Measurements from ENCODE around the gene SLC39A7.

Gene SLC39A7

GRCh38 chr6:33165581-33166258 is 34.9 kb upstream of the SLC39A7 start:
- in situ Hi-C loops (cut with HindIII; ENCODE audit: low pct_unique_long_range_greater_than_20kb, low sequenced_read_pairs) = no loop called here
- DNase-seq (ENCODE audit: low read depth in 1 of 2, low spot score in 1 of 2) = no peak
- TF ChIP-seq JUND (IDR thresholded peaks at IDR 0.05; ENCODE audit: low read depth) = no peak

- in situ Hi-C loops (cut with HindIII; ENCODE audit: low pct_unique_long_range_greater_than_20kb, low sequenced_read_pairs) = no loop called here
- no peak for TF ChIP-seq JUND (IDR thresholded peaks at IDR 0.05; ENCODE audit: low read depth)
- DNase-seq (ENCODE audit: low read depth in 1 of 2, low spot score in 1 of 2) = no peak
These were observed 34.3 kb upstream of the SLC39A7 start for GRCh38 chr6:33166363-33166762.

- in situ Hi-C loops (cut with HindIII; ENCODE audit: low pct_unique_long_range_greater_than_20kb, low sequenced_read_pairs) = no loop called here
- no peak for DNase-seq (ENCODE audit: low read depth in 1 of 2, low spot score in 1 of 2)
- no peak for TF ChIP-seq JUND (IDR thresholded peaks at IDR 0.05; ENCODE audit: low read depth)
These were observed 33.9 kb upstream of the SLC39A7 start for GRCh38 chr6:33166811-33167210.

GRCh38 chr6:33167374-33168283 is 33.0 kb upstream of the SLC39A7 start:
- in situ Hi-C loops (cut with HindIII; ENCODE audit: low pct_unique_long_range_greater_than_20kb, low sequenced_read_pairs) = no loop called here
- no peak for TF ChIP-seq JUND (IDR thresholded peaks at IDR 0.05; ENCODE audit: low read depth)
- DNase-seq (ENCODE audit: low read depth in 1 of 2, low spot score in 1 of 2) = no peak

GRCh38 chr6:33168284-33168601 is 32.4 kb upstream of the SLC39A7 start:
- DNase-seq (ENCODE audit: low read depth in 1 of 2, low spot score in 1 of 2) = no peak
- in situ Hi-C loops (cut with HindIII; ENCODE audit: low pct_unique_long_range_greater_than_20kb, low sequenced_read_pairs) = no loop called here
- TF ChIP-seq JUND (IDR thresholded peaks at IDR 0.05; ENCODE audit: low read depth) = no peak

- no peak for TF ChIP-seq JUND (IDR thresholded peaks at IDR 0.05; ENCODE audit: low read depth)
- DNase-seq (ENCODE audit: low read depth in 1 of 2, low spot score in 1 of 2) = no peak
- in situ Hi-C loops (cut with HindIII; ENCODE audit: low pct_unique_long_range_greater_than_20kb, low sequenced_read_pairs) = no loop called here
These were observed 32.0 kb upstream of the SLC39A7 start for GRCh38 chr6:33168639-33169038.

- DNase-seq (ENCODE audit: low read depth in 1 of 2, low spot score in 1 of 2) = no peak
- in situ Hi-C loops (cut with HindIII; ENCODE audit: low pct_unique_long_range_greater_than_20kb, low sequenced_read_pairs) = no loop called here
These were observed 31.1 kb upstream of the SLC39A7 start for GRCh38 chr6:33169291-33170175.

GRCh38 chr6:33170176-33171015 is 30.3 kb upstream of the SLC39A7 start:
- no peak for TF ChIP-seq JUND (IDR thresholded peaks at IDR 0.05; ENCODE audit: low read depth)
- no peak for DNase-seq (ENCODE audit: low read depth in 1 of 2, low spot score in 1 of 2)
- in situ Hi-C loops (cut with HindIII; ENCODE audit: low pct_unique_long_range_greater_than_20kb, low sequenced_read_pairs) = no loop called here

More at GRCh38 chr6:33169291-33170175, 31.1 kb upstream of the SLC39A7 start:
- TF ChIP-seq JUND (IDR thresholded peaks at IDR 0.05; ENCODE audit: low read depth) = no peak

GRCh38 chr6:33171016-33171879 is 29.4 kb upstream of the SLC39A7 start:
- no peak for DNase-seq (ENCODE audit: low read depth in 1 of 2, low spot score in 1 of 2)
- TF ChIP-seq JUND (IDR thresholded peaks at IDR 0.05; ENCODE audit: low read depth) = no peak
- in situ Hi-C loops (cut with HindIII; ENCODE audit: low pct_unique_long_range_greater_than_20kb, low sequenced_read_pairs) = no loop called here

- TF ChIP-seq JUND (IDR thresholded peaks at IDR 0.05; ENCODE audit: low read depth) = no peak
- in situ Hi-C loops (cut with HindIII; ENCODE audit: low pct_unique_long_range_greater_than_20kb, low sequenced_read_pairs) = no loop called here
- DNase-seq (ENCODE audit: low read depth in 1 of 2, low spot score in 1 of 2) = no peak
These were observed 28.6 kb upstream of the SLC39A7 start for GRCh38 chr6:33171880-33172687.
